Cortex of kidney (tissue), 1 donor: ENCODE data around the gene CAMK2N2.

Experiments used
- DNase-seq: peaks from one replicate; lab custom pipeline; 2025; lab: John Stamatoyannopoulos, UW

Gene CAMK2N2

GRCh38 chr3:184211718-184212117 lies 49.6 kb downstream of the CAMK2N2 start:
- DNase-seq = no peak

GRCh38 chr3:184211297-184211696 lies 50.1 kb downstream of the CAMK2N2 start:
- no peak for DNase-seq
